ENCODE results near the gene GLB1L. TPM values are rescaled to one million over a fixed set of nuclear protein-coding genes. Genes with fewer than 3 reads are reported as not detected.
A peak's percentile ranks its signal among the peaks of the same experiment; 100 is the strongest.

Gene GLB1L
- total and polyA plus RNA-seq, 3 experiments from 2014 or later = 0.99 to 3.5 (median 2.6) TPM

- CTCF ChIA-PET = interaction anchor here (0.9 to 9.0 kb wide), 8 partner anchors 13 to 89 kb away, joined by 3 to 110 read pairs (median 8); partner anchors contain the start of genes CNPPD1, NHEJ1 and SLC23A3
Measured at GRCh38 chr2:219213486-219214071, 31.7 kb downstream of the GLB1L start.

GRCh38 chr2:219213026-219213415 is 32.2 kb downstream of the GLB1L start:
- Histone ChIP-seq H3K36me3 (ENCODE audit: insufficient read depth, low read length) (peaks cover 13% of the 10 kb centered on the region), H3K27me3 (ENCODE audit: insufficient read depth, low read length, poor library complexity, severe bottlenecking) (no peaks in the 10 kb centered on the region), H3K4me1 (ENCODE audit: insufficient read depth, low read length) (peaks cover 18% of the 10 kb centered on the region), H3K9me3 (ENCODE audit: low read length) (no peaks in the 10 kb centered on the region), H3K4me3 (ENCODE audit: low read length) (no peak overlapping the region), H3K27ac (ENCODE audit: low read depth, low read length) (no peak overlapping the region)
- H3K27me3 Mint-ChIP-seq = peaks cover 0 to 2% of the 10 kb centered on the region in 2 donors
- DNase-seq = no peak
- ChIA-PET POLR2A (no interaction called here), CTCF (interaction anchor here (0.9 to 9.0 kb wide), 8 partner anchors 12 to 89 kb away, joined by 3 to 110 read pairs (median 8); partner anchors contain the start of genes CNPPD1, NHEJ1 and SLC23A3)
- H3K4me1 Mint-ChIP-seq = peaks cover 27 to 47% (median 40%) of the 10 kb centered on the region in 3 donors
- H3K9me3 Mint-ChIP-seq = no peaks in the 10 kb centered on the region
- peak overlapping the region in 1 of 7 donors; percentile 65 for H3K4me3 Mint-ChIP-seq
- H3K36me3 Mint-ChIP-seq = peaks cover 0 to 21% (median 5%) of the 10 kb centered on the region in 3 donors
- peak overlapping the region in 2 of 8 donors; percentile 55 to 74 for H3K27ac Mint-ChIP-seq

More at GRCh38 chr2:219213486-219214071, 31.7 kb downstream of the GLB1L start:
- no peak for DNase-seq
- Histone ChIP-seq H3K4me1 (ENCODE audit: insufficient read depth, low read length) (peaks cover 18% of the 10 kb centered on the region), H3K27me3 (ENCODE audit: insufficient read depth, low read length, poor library complexity, severe bottlenecking) (no peaks in the 10 kb centered on the region), H3K27ac (ENCODE audit: low read depth, low read length) (no peak overlapping the region), H3K36me3 (ENCODE audit: insufficient read depth, low read length) (peaks cover 8% of the 10 kb centered on the region), H3K4me3 (ENCODE audit: low read length) (no peak overlapping the region), H3K9me3 (ENCODE audit: low read length) (no peaks in the 10 kb centered on the region)
- peaks cover 25 to 45% (median 36%) of the 10 kb centered on the region in 3 donors for H3K4me1 Mint-ChIP-seq
- H3K36me3 Mint-ChIP-seq = peaks cover 0 to 16% (median 5%) of the 10 kb centered on the region in 3 donors
- POLR2A ChIA-PET = no interaction called here
- peak overlapping the region in 1 of 7 donors; percentile 65 for H3K4me3 Mint-ChIP-seq
- peak overlapping the region in 1 of 8 donors; percentile 55 for H3K27ac Mint-ChIP-seq
- peaks cover 0 to 2% of the 10 kb centered on the region in 2 donors for H3K27me3 Mint-ChIP-seq
- H3K9me3 Mint-ChIP-seq = no peaks in the 10 kb centered on the region

GRCh38 chr2:219210886-219211362 is 34.3 kb downstream of the GLB1L start:
- peak overlapping the region in 6 of 7 donors; percentile 11 to 88 (median 80) for H3K4me3 Mint-ChIP-seq
- H3K4me1 Mint-ChIP-seq = peaks cover 30 to 52% (median 48%) of the 10 kb centered on the region in 3 donors
- no peaks in the 10 kb centered on the region for H3K27me3 ChIP-seq (ENCODE audit: insufficient read depth, low read length, poor library complexity, severe bottlenecking)
- no peaks in the 10 kb centered on the region for H3K27me3 Mint-ChIP-seq
- H3K27ac Mint-ChIP-seq = peak overlapping the region; percentile 84 to 100 (median 95)
- peaks cover 20% of the 10 kb centered on the region for H3K36me3 ChIP-seq (ENCODE audit: insufficient read depth, low read length)
- H3K36me3 Mint-ChIP-seq = peaks cover 0 to 31% (median 5%) of the 10 kb centered on the region in 3 donors
- H3K9me3 Mint-ChIP-seq = no peaks in the 10 kb centered on the region
- peak overlapping the region; percentile 67 for H3K27ac ChIP-seq (ENCODE audit: low read depth, low read length)
- H3K4me1 ChIP-seq (ENCODE audit: insufficient read depth, low read length) = peaks cover 26% of the 10 kb centered on the region
- no peaks in the 10 kb centered on the region for H3K9me3 ChIP-seq (ENCODE audit: low read length)
- ChIA-PET CTCF (interaction anchor here (0.6 to 9.0 kb wide), 34 partner anchors 9 to 181 kb away, joined by 3 to 110 read pairs (median 6); partner anchors contain the start of genes ANKZF1, ATG9A, CNPPD1 and DNAJB2), POLR2A (interaction anchor here (0.7 to 1.3 kb wide), 11 partner anchors 18 to 131 kb away, joined by 3 to 23 read pairs (median 5); partner anchors contain the start of genes CNPPD1, DNAJB2 and TUBA4A)
- H3K4me3 ChIP-seq (ENCODE audit: low read length) = peak overlapping the region; percentile 34
- no peak for DNase-seq

GRCh38 chr2:219210196-219210885 is 34.9 kb downstream of the GLB1L start:
- Histone ChIP-seq H3K27ac (ENCODE audit: low read depth, low read length) (no peak overlapping the region), H3K27me3 (ENCODE audit: insufficient read depth, low read length, poor library complexity, severe bottlenecking) (no peaks in the 10 kb centered on the region), H3K4me3 (ENCODE audit: low read length) (no peak overlapping the region), H3K4me1 (ENCODE audit: insufficient read depth, low read length) (peaks cover 29% of the 10 kb centered on the region), H3K9me3 (ENCODE audit: low read length) (no peaks in the 10 kb centered on the region), H3K36me3 (ENCODE audit: insufficient read depth, low read length) (peaks cover 20% of the 10 kb centered on the region)
- DNase-seq = no peak
- H3K27me3 Mint-ChIP-seq = no peaks in the 10 kb centered on the region
- no peaks in the 10 kb centered on the region for H3K9me3 Mint-ChIP-seq
- H3K4me3 Mint-ChIP-seq = peak overlapping the region in 4 of 7 donors; percentile 12 to 85 (median 38)
- peaks cover 31 to 53% (median 49%) of the 10 kb centered on the region in 3 donors for H3K4me1 Mint-ChIP-seq
- H3K27ac Mint-ChIP-seq = peak overlapping the region; percentile 74 to 96 (median 92)
- POLR2A ChIA-PET = no interaction called here
- CTCF ChIA-PET = interaction anchor here (1.4 to 9.0 kb wide), 10 partner anchors 10 to 152 kb away, joined by 4 to 110 read pairs (median 8); partner anchors contain the start of genes ANKZF1, ATG9A, CNPPD1 and DNAJB2
- H3K36me3 Mint-ChIP-seq = peaks cover 0 to 31% (median 5%) of the 10 kb centered on the region in 3 donors

GRCh38 chr2:219209236-219210195 is 35.7 kb downstream of the GLB1L start:
- no peaks in the 10 kb centered on the region for H3K27me3 Mint-ChIP-seq
- H3K36me3 Mint-ChIP-seq = peaks cover 0 to 31% (median 1%) of the 10 kb centered on the region in 3 donors
- peak overlapping the region; percentile 66 to 96 (median 86) for H3K27ac Mint-ChIP-seq
- H3K36me3 ChIP-seq (ENCODE audit: insufficient read depth, low read length) = peaks cover 20% of the 10 kb centered on the region
- no peaks in the 10 kb centered on the region for H3K27me3 ChIP-seq (ENCODE audit: insufficient read depth, low read length, poor library complexity, severe bottlenecking)
- H3K4me3 Mint-ChIP-seq = peak overlapping the region in 5 of 7 donors; percentile 28 to 94 (median 44)
- no peaks in the 10 kb centered on the region for H3K9me3 ChIP-seq (ENCODE audit: low read length)
- POLR2A ChIA-PET = interaction anchor here (1.2 kb wide), 1 partner anchor 33 kb away, joined by 9 read pairs; the partner anchor contains the start of gene CNPPD1
- no peak for DNase-seq
- H3K4me3 ChIP-seq (ENCODE audit: low read length) = no peak overlapping the region
- peaks cover 32 to 53% (median 49%) of the 10 kb centered on the region in 3 donors for H3K4me1 Mint-ChIP-seq
- H3K4me1 ChIP-seq (ENCODE audit: insufficient read depth, low read length) = peaks cover 29% of the 10 kb centered on the region
- no peaks in the 10 kb centered on the region for H3K9me3 Mint-ChIP-seq
- no peak overlapping the region for H3K27ac ChIP-seq (ENCODE audit: low read depth, low read length)
- CTCF ChIA-PET = interaction anchor here (1.4 to 7.1 kb wide), 7 partner anchors 9 to 151 kb away, joined by 4 to 110 read pairs (median 8); partner anchors contain the start of genes CNPPD1, NHEJ1 and SLC23A3

GRCh38 chr2:219207884-219208740 is 37.1 kb downstream of the GLB1L start:
- H3K4me3 Mint-ChIP-seq = peak overlapping the region; percentile 88 to 97 (median 92)
- H3K27ac ChIP-seq (ENCODE audit: low read depth, low read length) = no peak overlapping the region
- H3K27me3 Mint-ChIP-seq = no peaks in the 10 kb centered on the region
- H3K4me1 ChIP-seq (ENCODE audit: insufficient read depth, low read length) = peaks cover 29% of the 10 kb centered on the region
- peak overlapping the region in 7 of 8 donors; percentile 54 to 96 (median 88) for H3K27ac Mint-ChIP-seq
- H3K36me3 ChIP-seq (ENCODE audit: insufficient read depth, low read length) = peaks cover 20% of the 10 kb centered on the region
- no peak overlapping the region for H3K4me3 ChIP-seq (ENCODE audit: low read length)
- CTCF ChIA-PET = interaction anchor here (0.7 to 7.1 kb wide), 7 partner anchors 10 to 87 kb away, joined by 3 to 110 read pairs (median 6); partner anchors contain the start of genes CNPPD1, NHEJ1 and SLC23A3
- H3K27me3 ChIP-seq (ENCODE audit: insufficient read depth, low read length, poor library complexity, severe bottlenecking) = no peaks in the 10 kb centered on the region
- H3K9me3 ChIP-seq (ENCODE audit: low read length) = no peaks in the 10 kb centered on the region
- peaks cover 0 to 27% (median 1%) of the 10 kb centered on the region in 3 donors for H3K36me3 Mint-ChIP-seq
- no peak for DNase-seq
- no peaks in the 10 kb centered on the region for H3K9me3 Mint-ChIP-seq
- POLR2A ChIA-PET = interaction anchor here (1.1 to 3.9 kb wide), 6 partner anchors 8 to 48 kb away, joined by 3 to 88 read pairs (median 7); partner anchors contain the start of genes CNPPD1, GLB1L, NHEJ1 and STK16
- peaks cover 32 to 53% (median 49%) of the 10 kb centered on the region in 3 donors for H3K4me1 Mint-ChIP-seq

Data from CD8-positive, alpha-beta memory T cell (primary cell).